NOMO-1 treated with DMSO at 0.1 percent for 48 hours (cell line): ENCODE data around the gene FCRL3.

Experiments used
- DNase-seq: peaks from one replicate; lab custom pipeline; 2025; ENCODE audit not compliant: unreplicated experiment; lab: John Stamatoyannopoulos, UW

Gene FCRL3

GRCh38 chr1:157691285-157691920, 9.2 kb downstream of the FCRL3 start:
- DNase-seq, result peak; percentile 51

- peak; percentile 59 for DNase-seq
These were observed 17.7 kb downstream of the FCRL3 start for GRCh38 chr1:157682710-157683437.

GRCh38 chr1:157678721-157679120, 21.8 kb downstream of the FCRL3 start:
- DNase-seq, result no peak

GRCh38 chr1:157673008-157673407, 27.6 kb downstream of the FCRL3 start:
- DNase-seq, result no peak

- no peak for DNase-seq
These were observed 28.7 kb downstream of the FCRL3 start for GRCh38 chr1:157671895-157672294.

- DNase-seq, result no peak
These were observed 40.9 kb downstream of the FCRL3 start for GRCh38 chr1:157659576-157660247.

- peak; percentile 8 for DNase-seq
These were observed 42.0 kb downstream of the FCRL3 start for GRCh38 chr1:157658571-157658970.

- no peak for DNase-seq
These were observed 47.1 kb downstream of the FCRL3 start for GRCh38 chr1:157653494-157653873.

- peak; percentile 98 for DNase-seq
These were observed 47.6 kb downstream of the FCRL3 start for GRCh38 chr1:157652859-157653493.

GRCh38 chr1:157648317-157648716, 52.3 kb downstream of the FCRL3 start:
- DNase-seq, result no peak

GRCh38 chr1:157646144-157646543, 54.4 kb downstream of the FCRL3 start:
- peak; percentile 81 for DNase-seq

- DNase-seq, result no peak
These were observed 59.4 kb downstream of the FCRL3 start for GRCh38 chr1:157641177-157641576.

- DNase-seq, result no peak
These were observed 60.8 kb downstream of the FCRL3 start for GRCh38 chr1:157639800-157640199.

- DNase-seq, result no peak
These were observed 71.8 kb downstream of the FCRL3 start for GRCh38 chr1:157628773-157629172.
